ENCODE measurements around the gene DYRK1A. TPM values are rescaled to one million over a fixed set of nuclear protein-coding genes. Genes with fewer than 3 reads are reported as not detected.

Gene DYRK1A
- total and polyA plus RNA-seq, 2 of the 13 experiments (the other 11 are each of a cell fraction or from before 2014, with no cell fraction given), result 24.6 to 34.2 TPM

- TF ChIP-seq KMT2A (CRISPR knock-in tag; IDR thresholded peaks at IDR 0.05), result peak; percentile 62; the same call in 1 of the 2 replicates
- 0 out of 2 replicates have a peak, but pooled peaks have one; percentile 58 for TF ChIP-seq TMF1 (CRISPR knock-in tag; IDR thresholded peaks at IDR 0.05; ENCODE audit: low read depth)
- TF ChIP-seq ZSCAN12 (CRISPR knock-in tag; IDR thresholded peaks at IDR 0.05), result no peak
- peak; percentile 50; the same call in 1 of the 2 replicates for TF ChIP-seq POLR2AphosphoS5 (IDR thresholded peaks at IDR 0.05; ENCODE audit: low read depth, low read length)
- TF ChIP-seq ZNF547 (CRISPR knock-in tag; IDR thresholded peaks at IDR 0.05), result 0 out of 2 replicates have a peak, but pooled peaks have one; percentile 29
- TF ChIP-seq ZFP37 (CRISPR knock-in tag; IDR thresholded peaks at IDR 0.05; ENCODE audit: borderline replicate concordance), result 0 out of 2 replicates have a peak, but pooled peaks have one; percentile 24
- peak; percentile 86; the same call in 1 of the 2 replicates for TF ChIP-seq ZNF281 (CRISPR knock-in tag; IDR thresholded peaks at IDR 0.05; ENCODE audit: borderline replicate concordance)
- 0 out of 2 replicates have a peak, but pooled peaks have one; percentile 21 for TF ChIP-seq TFDP2 (CRISPR knock-in tag; IDR thresholded peaks at IDR 0.05)
- no peak for TF ChIP-seq ZBTB21 (CRISPR knock-in tag; IDR thresholded peaks at IDR 0.05)
- no peak for TF ChIP-seq SETDB1 (CRISPR knock-in tag; IDR thresholded peaks at IDR 0.05; ENCODE audit: borderline replicate concordance)
- TF ChIP-seq TARDBP (CRISPR knock-in tag; IDR thresholded peaks at IDR 0.05), result peak; percentile 51; the same call in 1 of the 2 replicates
- 0 out of 2 replicates have a peak, but pooled peaks have one; percentile 51 for TF ChIP-seq ZNF546 (CRISPR knock-in tag; conservative IDR thresholded peaks at IDR 0.05)
- peak; percentile 75 for TF ChIP-seq GABPB1 (CRISPR knock-in tag; IDR thresholded peaks at IDR 0.05)
- peak; percentile 86 for TF ChIP-seq GMEB1 (CRISPR knock-in tag; IDR thresholded peaks at IDR 0.05; ENCODE audit: borderline replicate concordance)
- TF ChIP-seq RFX1 (IDR thresholded peaks at IDR 0.05), result peak; percentile 98
- no peak for TF ChIP-seq ZNF451 (CRISPR knock-in tag; IDR thresholded peaks at IDR 0.05)
- TF ChIP-seq HNRNPLL (IDR thresholded peaks at IDR 0.05; ENCODE audit: low read depth, low read length, poor library complexity, severe bottlenecking), result peak; percentile 38
- peak; percentile 73 for TF ChIP-seq POLR2G (IDR thresholded peaks at IDR 0.05; ENCODE audit: low read depth, low read length)
- peak; percentile 78 for TF ChIP-seq SP2 (CRISPR knock-in tag; IDR thresholded peaks at IDR 0.05)
Observed at GRCh38 chr21:37366482-37367316, at the start of gene DYRK1A (continued).
